Measurements from ENCODE around the gene MADD.

DNA sequence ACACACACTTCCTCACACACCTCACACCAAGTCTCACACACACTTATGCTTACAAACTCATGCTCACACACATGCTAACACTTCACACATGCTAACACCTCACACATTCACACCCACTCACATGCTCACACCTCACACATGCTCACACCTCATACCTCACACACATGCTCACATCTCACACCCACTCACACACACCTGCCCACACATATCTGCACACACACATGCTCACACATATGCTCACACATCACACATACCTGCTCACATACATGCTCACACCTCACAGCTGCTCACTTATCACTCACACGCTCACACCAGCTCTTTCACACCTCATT lies 87.0 kb downstream of the MADD start:
- TF ChIP-seq, protein P1, sequence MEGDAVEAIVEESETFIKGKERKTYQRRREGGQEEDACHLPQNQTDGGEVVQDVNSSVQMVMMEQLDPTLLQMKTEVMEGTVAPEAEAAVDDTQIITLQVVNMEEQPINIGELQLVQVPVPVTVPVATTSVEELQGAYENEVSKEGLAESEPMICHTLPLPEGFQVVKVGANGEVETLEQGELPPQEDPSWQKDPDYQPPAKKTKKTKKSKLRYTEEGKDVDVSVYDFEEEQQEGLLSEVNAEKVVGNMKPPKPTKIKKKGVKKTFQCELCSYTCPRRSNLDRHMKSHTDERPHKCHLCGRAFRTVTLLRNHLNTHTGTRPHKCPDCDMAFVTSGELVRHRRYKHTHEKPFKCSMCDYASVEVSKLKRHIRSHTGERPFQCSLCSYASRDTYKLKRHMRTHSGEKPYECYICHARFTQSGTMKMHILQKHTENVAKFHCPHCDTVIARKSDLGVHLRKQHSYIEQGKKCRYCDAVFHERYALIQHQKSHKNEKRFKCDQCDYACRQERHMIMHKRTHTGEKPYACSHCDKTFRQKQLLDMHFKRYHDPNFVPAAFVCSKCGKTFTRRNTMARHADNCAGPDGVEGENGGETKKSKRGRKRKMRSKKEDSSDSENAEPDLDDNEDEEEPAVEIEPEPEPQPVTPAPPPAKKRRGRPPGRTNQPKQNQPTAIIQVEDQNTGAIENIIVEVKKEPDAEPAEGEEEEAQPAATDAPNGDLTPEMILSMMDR (IDR thresholded peaks at IDR 0.05) = no peak
- TF ChIP-seq POLR2AphosphoS5 (IDR thresholded peaks at IDR 0.05) = no peak

Measured in stomach (tissue), 4 donors.